HG03135 (cell line): Measurements from ENCODE around the gene TECR.
A peak's percentile ranks its signal among the peaks of the same experiment; 100 is the strongest.
"Not testable (repeated sequence)": the region's sequence is repeated elsewhere in the genome, so short reads cannot be mapped to it uniquely, and the experiment has no call there.

Experiments used
- ATAC-seq: cut with Tn5 transposase; IDR thresholded peaks from one replicate; pipeline ENCODE4 v1.9.1; 2021; ENCODE audit warnings: mild to moderate bottlenecking, moderate library complexity; ENCODE audit not compliant: unreplicated experiment

The TECR gene

DNA sequence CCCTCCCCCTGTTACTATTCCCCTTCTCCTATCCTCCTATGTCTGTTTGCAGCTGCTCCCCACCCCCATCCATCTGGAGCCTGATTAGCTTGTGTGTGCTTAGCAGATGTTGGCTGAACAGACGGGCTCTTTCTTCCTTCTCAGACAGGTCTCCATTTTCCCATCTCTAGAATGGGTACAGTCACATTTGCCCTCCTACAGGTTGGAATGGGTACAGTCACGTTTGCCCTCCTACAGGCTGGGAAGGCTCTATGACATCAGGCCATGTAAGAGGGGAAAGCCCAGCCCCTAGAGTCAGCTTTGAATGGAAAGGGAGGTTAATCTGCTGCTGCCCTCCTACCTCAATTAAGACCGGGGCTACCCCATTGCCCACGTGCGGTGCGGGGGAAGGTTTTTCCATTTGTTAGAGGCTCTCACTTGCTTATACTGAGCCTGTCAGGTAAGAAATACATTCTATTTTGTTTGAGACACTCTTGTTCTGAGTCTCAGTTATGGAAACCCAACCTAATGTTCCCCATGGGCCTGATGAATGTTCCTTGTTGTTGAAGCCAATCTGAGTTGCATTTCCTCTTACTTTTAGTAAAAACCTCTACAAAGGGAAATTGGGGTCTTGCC lies 51.3 kb downstream of the TECR start:
- no peak for ATAC-seq

DNA sequence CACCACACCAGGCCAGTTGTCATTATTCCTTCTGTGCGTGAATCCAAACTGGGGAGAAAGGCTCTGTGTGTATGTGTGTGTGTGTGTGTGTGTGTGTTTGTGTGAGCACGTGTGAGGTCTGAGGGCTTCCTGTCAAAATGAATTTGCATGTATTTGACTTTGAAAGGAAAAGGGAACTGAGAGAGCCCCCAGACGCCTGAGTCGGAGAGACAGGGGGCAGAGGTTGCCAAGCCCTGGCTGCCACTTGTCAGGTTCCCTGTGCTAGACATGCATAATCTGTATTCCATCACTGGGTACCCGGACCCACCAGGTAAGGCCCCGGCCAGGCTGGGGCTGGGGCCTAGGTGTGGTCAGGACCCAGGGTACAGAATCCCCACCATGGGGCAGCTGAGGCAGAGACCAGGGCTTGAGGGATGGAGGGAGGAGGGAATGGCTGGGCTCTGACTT lies 53.5 kb downstream of the TECR start, which contains the start of gene CLEC17A:
Gene CLEC17A, plus strand, starts transcription at position 191 of the 447 bp plus-strand sequence. Its CDS starts 77 bp downstream, at position 268.
- ATAC-seq = no peak

DNA sequence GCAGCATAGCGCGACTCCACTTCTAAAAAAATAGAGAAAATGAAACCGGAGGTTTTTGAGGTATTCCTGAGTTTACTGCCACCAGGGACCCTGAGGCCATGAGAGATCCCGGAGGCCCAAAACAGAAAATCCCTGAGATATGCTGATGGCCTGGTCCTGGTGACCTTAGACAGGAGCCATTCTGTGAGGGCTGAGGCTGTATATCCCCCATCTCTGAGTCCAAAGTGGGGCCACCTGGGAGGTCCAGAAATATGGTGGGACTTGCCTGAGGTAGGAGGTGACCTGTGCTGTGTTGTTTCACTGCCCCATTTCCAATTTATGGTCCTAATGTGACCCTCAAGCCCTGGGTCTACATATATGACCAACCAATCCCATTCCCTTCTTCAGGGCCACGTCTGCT lies 55.0 kb downstream of the TECR start:
- not testable (repeated sequence) for ATAC-seq

DNA sequence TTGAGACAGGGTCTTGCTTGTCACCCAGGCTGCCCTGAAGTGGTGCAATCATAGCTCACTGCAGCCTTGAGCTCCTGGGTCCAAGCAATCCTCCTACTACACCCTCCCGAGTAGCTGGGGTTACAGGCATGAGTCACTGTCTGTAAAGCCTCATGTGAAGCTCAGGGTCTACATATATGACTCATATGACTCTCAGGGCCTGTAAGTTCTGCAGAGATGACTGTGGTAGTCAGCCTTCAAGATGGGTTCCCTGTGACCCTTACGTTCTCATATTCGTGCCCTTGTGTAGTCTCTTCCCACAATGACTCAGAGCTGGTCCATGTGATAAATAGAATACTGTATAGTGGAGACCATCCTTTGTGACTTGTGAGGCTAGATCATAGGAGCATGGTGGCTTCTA lies 55.8 kb downstream of the TECR start:
- peak; percentile 68 for ATAC-seq

DNA sequence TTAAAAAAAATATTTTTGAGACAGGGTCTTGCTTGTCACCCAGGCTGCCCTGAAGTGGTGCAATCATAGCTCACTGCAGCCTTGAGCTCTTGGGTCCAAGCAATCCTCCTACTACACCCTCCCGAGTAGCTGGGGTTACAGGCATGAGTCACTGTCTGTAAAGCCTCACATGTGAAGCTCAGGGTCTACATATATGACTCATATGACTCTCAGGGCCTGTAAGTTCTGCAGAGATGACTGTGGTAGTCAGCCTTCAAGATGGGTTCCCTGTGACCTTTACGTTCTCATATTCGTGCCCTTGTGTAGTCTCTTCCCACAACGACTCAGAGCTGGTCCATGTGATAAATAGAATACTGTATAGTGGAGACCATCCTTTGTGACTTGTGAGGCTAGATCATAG lies 60.0 kb downstream of the TECR start:
- not testable (repeated sequence) for ATAC-seq

DNA sequence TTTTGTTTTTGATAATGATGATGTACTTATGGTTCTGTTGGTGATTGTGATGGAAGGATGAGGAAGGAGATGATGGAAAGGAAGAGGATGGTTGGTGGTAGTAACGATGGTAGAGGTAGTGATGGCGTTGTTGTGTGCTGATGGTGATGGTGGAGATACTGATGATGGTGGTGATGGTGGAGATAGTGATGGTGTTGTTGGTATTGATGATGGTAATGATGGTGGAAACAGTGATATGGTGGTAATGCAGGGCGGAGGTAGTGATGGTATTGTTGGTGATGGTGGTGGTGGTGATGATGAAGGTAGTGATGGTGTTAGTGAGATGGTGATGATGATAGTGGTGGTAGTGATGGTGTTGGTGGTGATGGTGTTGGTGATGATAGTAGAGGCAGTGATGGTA lies 66.2 kb downstream of the TECR start:
- no peak for ATAC-seq

DNA sequence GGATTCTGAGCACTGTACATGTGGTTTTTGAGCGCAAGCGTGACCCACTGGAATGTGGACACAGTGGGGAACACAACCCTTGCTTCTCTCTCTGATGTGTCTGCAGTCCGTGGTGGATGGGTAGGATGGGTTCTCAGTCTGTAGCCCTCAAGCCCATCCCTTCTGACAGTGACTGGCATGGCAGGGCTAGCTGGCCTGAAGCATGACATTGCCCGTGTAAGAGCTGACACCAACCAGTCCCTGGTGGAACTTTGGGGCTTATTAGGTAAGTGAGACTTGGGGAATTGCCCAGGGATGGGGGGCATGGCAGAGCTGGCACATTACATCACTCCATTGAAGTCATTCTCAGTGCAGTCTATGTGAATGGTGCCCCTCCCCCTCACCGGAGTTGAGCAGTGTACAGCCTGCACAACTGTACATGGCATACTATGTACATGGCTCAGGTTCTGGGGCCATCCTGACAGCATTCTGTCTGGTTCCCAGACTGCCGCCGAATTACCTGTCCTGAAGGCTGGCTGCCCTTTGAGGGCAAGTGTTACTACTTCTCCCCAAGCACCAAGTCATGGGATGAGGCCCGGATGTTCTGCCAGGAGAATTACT lies 70.3 kb downstream of the TECR start:
- no peak for ATAC-seq

DNA sequence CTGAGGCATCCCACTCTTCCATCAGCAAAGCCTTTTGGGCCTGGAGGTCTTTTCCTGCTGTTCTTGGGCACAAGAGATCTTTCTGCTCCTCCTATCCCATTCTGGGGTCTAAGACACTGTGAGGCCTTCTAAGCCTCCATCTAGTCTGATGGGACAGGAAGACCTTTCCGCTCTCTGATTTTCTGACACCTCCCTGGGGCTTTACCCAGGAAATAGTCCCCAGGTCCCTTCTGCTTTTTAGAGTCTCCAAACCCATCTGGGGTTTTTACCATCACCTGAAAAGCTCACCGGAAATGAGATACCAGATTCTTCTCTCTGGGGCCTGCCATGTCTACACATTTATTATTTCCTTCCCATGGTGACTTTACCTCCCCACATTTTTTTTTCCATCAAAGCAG lies 74.6 kb downstream of the TECR start:
- peak; percentile 63 for ATAC-seq

DNA sequence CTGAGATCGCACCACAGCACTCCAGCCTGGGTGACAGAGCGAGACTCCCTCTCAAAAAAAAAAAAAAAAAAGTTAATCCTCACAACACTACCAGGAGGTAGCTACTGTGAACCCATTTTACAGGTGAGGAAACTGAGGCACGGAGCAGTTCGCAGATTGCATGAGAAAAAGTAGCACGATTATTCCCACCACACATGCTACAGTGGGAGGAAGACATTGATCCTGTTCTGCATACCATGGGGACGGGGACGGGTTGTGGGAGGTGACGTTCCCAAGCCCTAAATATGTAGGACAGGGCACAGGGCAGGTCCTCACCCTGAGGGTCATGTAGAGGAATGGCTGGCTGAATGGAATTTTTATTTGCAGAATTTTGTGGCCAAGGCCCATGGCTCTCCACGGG lies 77.2 kb downstream of the TECR start:
- no peak for ATAC-seq

DNA sequence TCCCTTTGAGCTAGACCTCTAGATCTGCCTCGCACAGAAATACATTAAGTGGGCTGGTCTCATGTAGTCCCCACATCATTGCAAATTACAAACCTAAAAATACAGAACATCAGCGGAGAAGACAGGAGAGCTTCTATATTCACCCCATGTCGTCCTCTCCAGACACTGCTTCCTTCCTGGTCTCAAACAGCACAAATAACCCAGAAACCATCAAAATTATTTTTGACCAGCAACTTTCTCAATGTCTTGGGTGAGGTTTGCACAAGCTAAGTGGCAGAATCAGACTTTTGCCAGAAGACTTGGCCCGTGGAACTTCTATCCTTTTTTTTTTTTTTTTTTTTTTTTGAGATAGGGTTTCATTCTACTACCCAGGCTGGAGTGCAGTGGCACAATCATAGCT lies 81.7 kb downstream of the TECR start:
- no peak for ATAC-seq

DNA sequence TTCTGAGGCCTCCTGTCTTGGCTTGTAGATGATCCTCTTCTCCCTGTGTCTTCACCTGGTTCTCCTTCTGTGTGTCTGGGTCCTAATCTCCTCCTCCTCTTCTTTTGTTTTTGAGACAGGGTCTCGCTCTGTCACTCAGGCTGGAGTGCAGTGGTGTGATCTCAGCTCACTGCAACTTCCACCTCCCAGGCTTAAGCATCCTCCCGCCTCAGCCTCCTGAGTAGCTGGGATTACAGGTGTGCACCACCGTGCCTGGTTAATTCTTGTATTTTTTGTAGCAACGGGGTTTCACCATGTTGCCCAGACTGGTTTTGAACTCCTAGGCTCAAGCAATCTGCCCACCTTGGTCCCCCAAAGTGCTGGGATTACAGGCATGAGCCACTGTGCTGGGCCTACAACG lies 82.8 kb downstream of the TECR start:
- ATAC-seq = not testable (repeated sequence)

DNA sequence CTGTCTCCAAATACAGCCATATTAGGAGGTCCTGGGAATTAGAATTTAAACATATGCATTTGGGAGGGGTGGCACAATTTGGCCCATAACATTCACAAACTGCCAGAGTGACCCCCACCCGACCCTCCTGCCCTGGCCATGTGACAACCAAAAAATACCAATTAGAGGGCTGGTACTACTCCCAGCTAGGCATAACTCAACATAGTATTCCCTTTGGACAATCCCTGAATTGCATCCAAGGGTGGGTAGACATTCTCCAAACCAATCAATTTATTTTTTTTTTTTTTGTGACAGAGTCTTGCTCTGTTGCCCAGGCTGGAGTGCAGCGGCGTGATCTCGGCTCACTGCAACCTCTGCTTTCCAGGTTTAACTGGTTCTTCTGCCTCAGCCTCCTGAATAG lies 83.3 kb downstream of the TECR start:
- no peak for ATAC-seq

DNA sequence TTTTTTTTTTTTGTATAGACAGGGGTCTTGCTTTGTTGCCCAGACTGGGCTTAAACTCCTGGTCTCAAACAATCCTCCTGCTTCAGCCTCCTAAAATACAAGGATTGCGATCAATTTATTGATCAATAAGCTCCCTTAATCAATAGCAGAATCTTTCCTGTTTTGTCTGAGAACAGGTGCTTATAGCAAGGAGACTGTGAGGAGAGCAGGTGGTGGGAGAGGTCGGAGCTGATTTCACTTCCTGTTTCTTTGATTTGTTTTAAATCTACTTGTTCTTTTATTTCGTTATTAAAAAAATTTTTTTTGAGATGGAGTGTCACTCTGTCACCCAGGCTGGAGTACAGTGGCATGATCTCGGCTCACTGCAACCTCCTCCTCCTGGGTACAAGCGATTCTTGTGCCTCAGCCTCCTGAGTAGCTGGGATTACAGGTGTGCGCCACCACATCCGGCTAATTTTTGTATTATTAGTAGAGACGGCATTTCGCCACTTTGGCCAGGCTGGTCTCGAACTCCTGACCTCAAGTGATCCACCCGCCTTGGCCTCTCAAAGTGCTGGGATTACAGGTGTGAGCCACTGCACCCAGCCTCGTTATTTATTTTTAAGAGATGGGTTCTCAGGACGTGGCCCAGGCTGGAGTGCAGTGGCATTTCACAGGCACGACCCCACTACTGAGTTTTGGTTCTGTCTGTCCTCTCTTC lies 84.2 kb downstream of the TECR start:
- not testable (repeated sequence) for ATAC-seq

DNA sequence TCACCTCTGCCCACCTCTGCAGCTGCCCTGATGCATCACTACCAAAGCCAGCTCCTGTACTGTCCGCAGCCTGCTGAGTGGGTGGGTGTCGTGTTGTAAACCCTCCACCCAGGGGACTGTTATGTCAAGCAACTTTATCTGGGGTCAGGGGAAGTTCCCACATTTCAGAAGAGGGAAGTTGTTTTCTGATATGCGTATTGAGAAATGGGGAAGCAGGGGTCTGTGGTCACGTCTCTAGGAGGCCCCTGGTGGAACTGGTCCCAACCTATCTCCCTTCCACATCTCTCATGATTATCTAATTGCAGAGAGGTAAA lies 84.7 kb downstream of the TECR start:
- ATAC-seq = no peak
